ENCODE results near the gene CMTM7. TPM values are rescaled to one million over a fixed set of nuclear protein-coding genes. Genes with fewer than 3 reads are reported as not detected.

Gene CMTM7
- total RNA-seq, 1 donor from 2014 or later, result 40.7 TPM

DNA sequence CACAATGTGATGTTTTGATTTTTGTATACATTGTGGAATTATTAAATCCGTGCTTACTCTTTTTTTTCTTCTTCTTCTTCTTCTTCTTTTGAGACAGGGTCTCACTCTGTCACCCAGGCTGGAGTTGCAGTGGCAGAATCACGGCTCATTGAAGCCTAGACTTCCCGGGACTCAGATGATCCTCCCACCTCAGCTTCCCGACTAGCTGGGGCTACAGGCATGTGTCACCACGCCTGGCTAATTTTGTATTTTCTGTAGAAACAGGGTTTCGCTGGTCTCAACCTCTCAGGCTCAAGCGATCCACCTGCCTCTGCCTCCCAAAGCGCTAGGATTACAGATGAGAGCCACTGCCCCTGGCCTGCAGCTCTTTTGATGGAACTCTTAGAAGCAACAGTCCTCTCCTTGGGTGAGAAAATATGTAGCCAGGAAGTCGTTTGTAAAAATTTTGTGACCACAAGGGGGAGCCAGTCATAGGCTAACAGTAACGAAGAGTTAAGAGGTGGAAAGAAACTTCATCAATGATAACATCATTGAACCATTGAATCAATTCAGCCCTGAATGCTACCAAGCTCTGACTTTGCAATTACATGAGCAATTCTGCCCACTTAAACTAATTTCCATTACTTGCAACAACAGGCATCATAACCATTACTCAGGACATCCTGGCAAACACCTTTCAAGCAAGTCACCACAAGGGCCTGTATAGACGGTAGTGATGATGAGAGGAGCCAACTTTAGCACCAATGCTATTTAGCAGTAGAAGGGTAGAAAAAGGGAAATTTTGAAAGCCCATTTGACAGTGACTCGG, 16.7 kb upstream of the CMTM7 start:
- H3K4me3 ChIP-seq (ENCODE audit: low read depth, low read length), result no peak overlapping the region
- no peak for DNase-seq (ENCODE audit: low read depth)
- TF ChIP-seq, protein P1, sequence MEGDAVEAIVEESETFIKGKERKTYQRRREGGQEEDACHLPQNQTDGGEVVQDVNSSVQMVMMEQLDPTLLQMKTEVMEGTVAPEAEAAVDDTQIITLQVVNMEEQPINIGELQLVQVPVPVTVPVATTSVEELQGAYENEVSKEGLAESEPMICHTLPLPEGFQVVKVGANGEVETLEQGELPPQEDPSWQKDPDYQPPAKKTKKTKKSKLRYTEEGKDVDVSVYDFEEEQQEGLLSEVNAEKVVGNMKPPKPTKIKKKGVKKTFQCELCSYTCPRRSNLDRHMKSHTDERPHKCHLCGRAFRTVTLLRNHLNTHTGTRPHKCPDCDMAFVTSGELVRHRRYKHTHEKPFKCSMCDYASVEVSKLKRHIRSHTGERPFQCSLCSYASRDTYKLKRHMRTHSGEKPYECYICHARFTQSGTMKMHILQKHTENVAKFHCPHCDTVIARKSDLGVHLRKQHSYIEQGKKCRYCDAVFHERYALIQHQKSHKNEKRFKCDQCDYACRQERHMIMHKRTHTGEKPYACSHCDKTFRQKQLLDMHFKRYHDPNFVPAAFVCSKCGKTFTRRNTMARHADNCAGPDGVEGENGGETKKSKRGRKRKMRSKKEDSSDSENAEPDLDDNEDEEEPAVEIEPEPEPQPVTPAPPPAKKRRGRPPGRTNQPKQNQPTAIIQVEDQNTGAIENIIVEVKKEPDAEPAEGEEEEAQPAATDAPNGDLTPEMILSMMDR (IDR thresholded peaks at IDR 0.05; ENCODE audit: insufficient read depth, low read length, poor library complexity, severe bottlenecking), result peak; percentile 61
- no peaks in the 10 kb centered on the region for H3K27me3 ChIP-seq (ENCODE audit: control insufficient read depth, insufficient read depth, low read length)
- H3K36me3 ChIP-seq (ENCODE audit: control insufficient read depth, insufficient read depth, low read length), result no peaks in the 10 kb centered on the region

DNA sequence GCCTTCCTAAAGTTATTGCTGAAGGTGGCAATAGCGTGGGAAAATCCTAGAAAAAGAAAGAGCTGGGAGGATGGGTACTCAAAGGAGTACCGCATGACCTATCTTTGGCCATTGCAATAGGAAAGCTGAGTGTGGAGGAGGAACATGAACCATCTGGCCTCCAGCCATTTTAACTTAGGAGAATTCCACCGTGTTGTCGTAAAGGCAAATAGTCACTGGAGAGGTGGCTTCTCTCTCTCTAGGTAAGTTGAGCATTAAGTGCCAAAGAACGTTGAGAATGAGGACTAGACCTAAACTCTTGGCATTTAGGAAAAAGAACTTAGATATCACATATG, 16.1 kb upstream of the CMTM7 start:
- Histone ChIP-seq H3K36me3 (ENCODE audit: control insufficient read depth, insufficient read depth, low read length) (no peaks in the 10 kb centered on the region), H3K27me3 (ENCODE audit: control insufficient read depth, insufficient read depth, low read length) (no peaks in the 10 kb centered on the region), H3K4me3 (ENCODE audit: low read depth, low read length) (no peak overlapping the region)
- DNase-seq (ENCODE audit: low read depth), result no peak
- TF ChIP-seq, protein P1 (IDR thresholded peaks at IDR 0.05; ENCODE audit: insufficient read depth, low read length, poor library complexity, severe bottlenecking), result no peak

DNA sequence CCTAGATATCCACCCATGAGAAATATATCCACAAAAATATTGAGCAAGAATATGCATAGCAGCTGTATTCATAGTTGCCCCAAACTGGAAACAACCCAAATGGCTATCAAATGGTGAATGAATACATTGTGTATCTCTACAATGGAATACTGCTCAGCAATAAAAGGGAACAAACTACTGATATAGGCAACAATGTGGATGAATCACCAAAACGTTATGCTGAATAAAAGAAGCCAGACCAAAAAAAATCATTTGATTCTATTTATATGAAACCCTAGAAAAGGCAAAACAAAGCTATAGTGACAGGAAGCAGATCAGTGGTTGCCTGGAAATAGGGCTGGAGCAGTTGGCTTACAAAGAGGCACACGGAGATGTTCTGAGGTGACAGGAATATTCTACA, 15.5 kb upstream of the CMTM7 start:
- TF ChIP-seq, protein P1 (IDR thresholded peaks at IDR 0.05; ENCODE audit: insufficient read depth, low read length, poor library complexity, severe bottlenecking), result no peak
- Histone ChIP-seq H3K4me3 (ENCODE audit: low read depth, low read length) (no peak overlapping the region), H3K27me3 (ENCODE audit: control insufficient read depth, insufficient read depth, low read length) (no peaks in the 10 kb centered on the region), H3K36me3 (ENCODE audit: control insufficient read depth, insufficient read depth, low read length) (no peaks in the 10 kb centered on the region)
- no peak for DNase-seq (ENCODE audit: low read depth)

DNA sequence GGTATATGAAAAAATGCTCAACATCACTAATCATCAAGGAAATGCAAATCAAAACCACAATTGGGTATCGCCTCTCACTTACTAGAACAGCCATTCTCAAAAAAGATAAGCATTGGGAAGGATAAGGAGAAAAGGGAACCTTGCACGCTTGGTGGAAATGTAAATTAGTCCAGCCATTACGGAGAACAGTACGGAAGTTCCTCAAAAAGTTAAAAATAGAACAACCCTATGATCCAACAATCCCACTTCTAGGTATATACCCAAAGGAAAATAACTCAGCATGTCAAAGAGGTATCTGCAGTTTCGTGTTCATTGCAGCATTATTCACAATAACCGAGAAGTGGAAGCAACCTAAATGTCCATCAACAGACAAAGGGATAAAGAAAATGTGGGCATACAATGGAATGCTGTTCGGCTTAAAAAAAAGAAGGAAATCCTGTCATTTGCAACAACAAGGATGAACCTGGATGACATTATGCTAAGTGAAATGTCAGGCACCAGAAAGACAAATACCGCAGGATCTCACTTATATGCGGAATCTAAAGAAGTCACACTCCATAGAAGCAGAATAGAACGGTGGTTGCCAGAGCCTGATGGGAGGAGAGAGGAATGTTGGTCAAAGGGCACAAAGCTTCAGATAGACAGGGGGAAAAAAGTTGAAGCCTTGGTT, 11.7 kb upstream of the CMTM7 start:
- H3K27me3 ChIP-seq (ENCODE audit: control insufficient read depth, insufficient read depth, low read length), result no peaks in the 10 kb centered on the region
- H3K36me3 ChIP-seq (ENCODE audit: control insufficient read depth, insufficient read depth, low read length), result no peaks in the 10 kb centered on the region
- DNase-seq (ENCODE audit: low read depth), result no peak
- TF ChIP-seq, protein P1 (IDR thresholded peaks at IDR 0.05; ENCODE audit: insufficient read depth, low read length, poor library complexity, severe bottlenecking), result no peak
- H3K4me3 ChIP-seq (ENCODE audit: low read depth, low read length), result no peak overlapping the region

DNA sequence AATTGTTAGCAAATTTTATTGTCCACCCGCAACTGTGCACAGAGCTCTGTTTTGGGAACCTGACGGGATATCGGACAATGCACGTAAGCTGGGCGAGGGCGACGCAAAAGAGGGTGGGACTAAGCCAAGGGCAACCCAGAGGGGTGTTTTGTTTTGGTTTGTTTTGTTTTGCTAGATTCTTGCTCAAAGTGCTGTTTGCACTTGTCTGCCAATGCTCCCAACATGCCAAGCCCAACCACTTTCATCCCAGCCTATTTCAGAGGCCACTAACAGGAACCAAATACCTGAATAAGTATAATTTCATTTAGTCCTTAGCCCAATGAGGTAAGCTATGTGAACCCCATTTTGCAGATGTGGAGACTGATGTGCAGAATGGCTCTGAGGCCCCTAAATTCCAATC, 9.7 kb upstream of the CMTM7 start:
- H3K27me3 ChIP-seq (ENCODE audit: control insufficient read depth, insufficient read depth, low read length), result no peaks in the 10 kb centered on the region
- H3K36me3 ChIP-seq (ENCODE audit: control insufficient read depth, insufficient read depth, low read length), result no peaks in the 10 kb centered on the region
- TF ChIP-seq, protein P1 (IDR thresholded peaks at IDR 0.05; ENCODE audit: insufficient read depth, low read length, poor library complexity, severe bottlenecking), result no peak

More for the DNA sequence above, 9.7 kb upstream of the CMTM7 start:
- H3K4me3 ChIP-seq (ENCODE audit: low read depth, low read length), result no peak overlapping the region
- DNase-seq (ENCODE audit: low read depth), result no peak
